Neural crest cell (in vitro differentiated cells): ENCODE data around the gene GJA3. TPM values are rescaled to one million over a fixed set of nuclear protein-coding genes. Genes with fewer than 3 reads are reported as not detected.

Experiments used
- DNase-seq: peaks from one replicate; pipeline ENCODE4 v3.0.0; 2021; ENCODE audit warnings: low read depth, mixed read lengths, low spot score
- H3K27ac Mint-ChIP-seq: one replicate; pipeline ENCODE4 v1.8.0; 2021; ENCODE audit warnings: mild to moderate bottlenecking, mixed read lengths; ENCODE audit not compliant: unreplicated experiment
- H3K27me3 Mint-ChIP-seq: 2 replicates; pipeline ENCODE4 v1.8.0; 2021; ENCODE audit warnings: low read depth, mild to moderate bottlenecking, mixed read lengths
- H3K36me3 Mint-ChIP-seq: 2 replicates; pipeline ENCODE4 v1.8.0; 2021; ENCODE audit warnings: low read depth, mild to moderate bottlenecking, mixed read lengths
- H3K4me1 Mint-ChIP-seq: 2 replicates; pipeline ENCODE4 v1.8.0; 2021; ENCODE audit warnings: mixed read lengths
- H3K4me3 Mint-ChIP-seq: one replicate; pipeline ENCODE4 v1.8.0; 2021; ENCODE audit warnings: mild to moderate bottlenecking, mixed read lengths
- H3K9me3 Mint-ChIP-seq: 2 replicates; pipeline ENCODE4 v1.8.0; 2021; ENCODE audit warnings: mixed read lengths
- total RNA-seq: library from RNA; stranded (reverse); gene quantifications from 2 replicates; pipeline ENCODE4 v1.2.1, GENCODE V29; 2021
- TF ChIP-seq, protein P1 (sequence below): fragments of 200-600 bp; sonication (generic); conservative IDR thresholded peaks from 2 replicates; pipeline ENCODE4 v1.5.0; 2021; ENCODE audit warnings: antibody characterized with exemption, mild to moderate bottlenecking

The GJA3 gene
- total RNA-seq, 1 donor from 2014 or later: not detected

DNA sequence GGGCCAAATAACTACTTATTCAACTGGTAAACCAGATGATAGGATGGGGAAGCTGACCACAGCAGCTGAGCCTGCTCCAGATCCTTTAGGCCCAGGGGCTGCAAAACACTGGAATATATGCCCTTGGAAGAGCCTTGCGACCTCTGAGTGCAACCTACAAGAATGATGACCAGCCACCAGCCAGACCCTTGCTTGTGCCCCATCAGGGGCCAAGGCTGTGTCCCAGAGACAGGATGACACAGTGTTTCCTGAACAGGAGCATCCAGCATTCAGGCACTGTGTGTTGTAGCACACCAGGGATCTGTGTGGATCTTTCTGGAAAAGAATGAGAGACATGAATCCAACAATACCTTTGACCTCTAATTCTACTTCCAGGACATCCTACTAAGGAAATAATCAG, 14.5 kb downstream of the GJA3 start:
- H3K27me3 Mint-ChIP-seq: peaks cover 10% of the 10 kb centered on the region
- H3K4me3 Mint-ChIP-seq: no peak overlapping the region
- no peak overlapping the region for H3K27ac Mint-ChIP-seq
- DNase-seq: no peak
- H3K4me1 Mint-ChIP-seq: peaks cover 10% of the 10 kb centered on the region
- no peaks in the 10 kb centered on the region for H3K9me3 Mint-ChIP-seq
- TF ChIP-seq, protein P1, sequence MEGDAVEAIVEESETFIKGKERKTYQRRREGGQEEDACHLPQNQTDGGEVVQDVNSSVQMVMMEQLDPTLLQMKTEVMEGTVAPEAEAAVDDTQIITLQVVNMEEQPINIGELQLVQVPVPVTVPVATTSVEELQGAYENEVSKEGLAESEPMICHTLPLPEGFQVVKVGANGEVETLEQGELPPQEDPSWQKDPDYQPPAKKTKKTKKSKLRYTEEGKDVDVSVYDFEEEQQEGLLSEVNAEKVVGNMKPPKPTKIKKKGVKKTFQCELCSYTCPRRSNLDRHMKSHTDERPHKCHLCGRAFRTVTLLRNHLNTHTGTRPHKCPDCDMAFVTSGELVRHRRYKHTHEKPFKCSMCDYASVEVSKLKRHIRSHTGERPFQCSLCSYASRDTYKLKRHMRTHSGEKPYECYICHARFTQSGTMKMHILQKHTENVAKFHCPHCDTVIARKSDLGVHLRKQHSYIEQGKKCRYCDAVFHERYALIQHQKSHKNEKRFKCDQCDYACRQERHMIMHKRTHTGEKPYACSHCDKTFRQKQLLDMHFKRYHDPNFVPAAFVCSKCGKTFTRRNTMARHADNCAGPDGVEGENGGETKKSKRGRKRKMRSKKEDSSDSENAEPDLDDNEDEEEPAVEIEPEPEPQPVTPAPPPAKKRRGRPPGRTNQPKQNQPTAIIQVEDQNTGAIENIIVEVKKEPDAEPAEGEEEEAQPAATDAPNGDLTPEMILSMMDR: no peak
- H3K36me3 Mint-ChIP-seq: no peaks in the 10 kb centered on the region

DNA sequence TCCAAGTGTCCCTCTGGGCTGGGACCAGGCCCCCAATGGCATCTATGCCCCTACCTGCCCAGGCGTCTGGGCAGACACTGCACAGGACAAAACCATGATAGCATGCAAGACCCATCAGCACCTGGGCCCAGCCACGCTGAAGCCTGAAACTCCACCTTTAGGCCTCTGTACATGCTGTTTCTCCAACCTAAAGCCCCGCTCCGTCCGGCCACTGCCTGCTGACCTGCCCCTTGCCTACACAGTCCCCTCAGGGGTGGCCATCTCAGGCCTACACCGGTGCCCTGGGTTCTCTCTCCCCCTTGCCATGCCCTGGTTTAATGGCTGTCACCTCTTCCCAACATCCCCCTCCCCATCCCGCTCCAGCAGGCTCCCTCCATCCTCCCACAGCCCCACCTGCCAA, 15.3 kb downstream of the GJA3 start:
- Mint-ChIP-seq H3K27ac (no peak overlapping the region), H3K36me3 (no peaks in the 10 kb centered on the region), H3K9me3 (no peaks in the 10 kb centered on the region), H3K4me1 (peaks cover 10% of the 10 kb centered on the region), H3K27me3 (peaks cover 10% of the 10 kb centered on the region), H3K4me3 (no peak overlapping the region)
- TF ChIP-seq, protein P1: no peak
- DNase-seq: no peak

DNA sequence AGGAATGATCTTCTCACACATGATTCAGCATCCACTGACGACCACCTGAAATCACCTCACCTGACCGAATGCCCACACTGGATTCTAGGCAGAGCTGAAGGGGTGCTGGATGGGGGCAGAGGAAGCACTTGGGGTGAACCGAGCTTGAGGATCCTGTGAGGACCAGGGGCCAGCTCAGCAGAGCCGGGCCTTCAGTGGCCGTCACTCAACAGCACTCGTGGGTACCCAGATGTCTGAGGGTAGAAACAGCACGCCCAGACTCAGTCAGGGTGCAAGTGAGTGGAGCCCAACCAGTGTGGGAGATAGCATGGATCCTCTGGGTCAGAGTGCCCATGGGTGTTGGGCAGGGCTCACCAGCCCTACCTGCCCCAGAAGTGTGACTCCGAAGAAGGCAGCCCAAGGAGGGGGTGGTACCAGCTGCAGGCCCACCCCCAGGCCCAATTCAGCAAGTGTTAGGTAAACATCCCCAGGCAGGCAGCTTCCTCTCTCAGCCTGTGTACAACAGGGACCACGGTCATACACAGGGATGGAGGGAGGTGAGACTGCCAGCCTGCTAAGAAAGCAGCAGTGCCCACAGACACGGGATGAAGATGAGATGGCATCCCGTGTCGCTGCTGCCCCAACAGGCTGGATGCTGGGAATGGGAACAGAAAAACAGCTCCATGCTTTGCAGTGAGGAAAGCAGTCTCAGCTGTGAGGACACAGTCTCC, 16.6 kb downstream of the GJA3 start:
- H3K4me1 Mint-ChIP-seq: no peaks in the 10 kb centered on the region
- DNase-seq: no peak
- H3K9me3 Mint-ChIP-seq: no peaks in the 10 kb centered on the region
- H3K4me3 Mint-ChIP-seq: no peak overlapping the region
- H3K27me3 Mint-ChIP-seq: peaks cover 4% of the 10 kb centered on the region
- H3K27ac Mint-ChIP-seq: no peak overlapping the region
- no peaks in the 10 kb centered on the region for H3K36me3 Mint-ChIP-seq
- TF ChIP-seq, protein P1: no peak

DNA sequence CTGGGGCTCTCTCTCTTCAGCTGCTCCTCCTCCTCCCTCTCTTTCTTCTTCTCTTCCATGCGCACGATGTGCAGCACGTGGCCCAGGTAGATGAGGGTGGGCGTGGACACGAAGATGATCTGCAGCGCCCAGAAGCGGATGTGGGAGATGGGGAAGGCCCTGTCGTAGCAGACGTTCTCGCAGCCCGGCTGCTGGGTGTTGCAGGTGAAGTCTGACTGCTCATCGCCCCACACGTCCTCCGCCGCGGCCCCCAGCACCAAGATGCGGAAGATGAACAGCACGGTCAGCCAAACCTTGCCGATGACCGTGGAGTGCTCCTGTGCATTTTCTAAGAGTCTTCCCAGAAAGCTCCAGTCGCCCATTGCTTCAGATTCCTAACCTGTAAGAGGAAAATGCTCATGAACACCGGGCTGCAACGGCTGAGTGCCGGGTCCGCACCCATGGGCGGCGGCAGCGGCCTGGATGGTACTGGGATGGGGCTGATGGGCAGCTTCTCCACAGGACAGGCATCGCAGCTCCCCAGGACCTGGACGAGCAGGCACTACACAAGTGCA, 17.8 kb downstream of the GJA3 start:
- H3K4me1 Mint-ChIP-seq: no peaks in the 10 kb centered on the region
- no peak overlapping the region for H3K27ac Mint-ChIP-seq

DNA sequence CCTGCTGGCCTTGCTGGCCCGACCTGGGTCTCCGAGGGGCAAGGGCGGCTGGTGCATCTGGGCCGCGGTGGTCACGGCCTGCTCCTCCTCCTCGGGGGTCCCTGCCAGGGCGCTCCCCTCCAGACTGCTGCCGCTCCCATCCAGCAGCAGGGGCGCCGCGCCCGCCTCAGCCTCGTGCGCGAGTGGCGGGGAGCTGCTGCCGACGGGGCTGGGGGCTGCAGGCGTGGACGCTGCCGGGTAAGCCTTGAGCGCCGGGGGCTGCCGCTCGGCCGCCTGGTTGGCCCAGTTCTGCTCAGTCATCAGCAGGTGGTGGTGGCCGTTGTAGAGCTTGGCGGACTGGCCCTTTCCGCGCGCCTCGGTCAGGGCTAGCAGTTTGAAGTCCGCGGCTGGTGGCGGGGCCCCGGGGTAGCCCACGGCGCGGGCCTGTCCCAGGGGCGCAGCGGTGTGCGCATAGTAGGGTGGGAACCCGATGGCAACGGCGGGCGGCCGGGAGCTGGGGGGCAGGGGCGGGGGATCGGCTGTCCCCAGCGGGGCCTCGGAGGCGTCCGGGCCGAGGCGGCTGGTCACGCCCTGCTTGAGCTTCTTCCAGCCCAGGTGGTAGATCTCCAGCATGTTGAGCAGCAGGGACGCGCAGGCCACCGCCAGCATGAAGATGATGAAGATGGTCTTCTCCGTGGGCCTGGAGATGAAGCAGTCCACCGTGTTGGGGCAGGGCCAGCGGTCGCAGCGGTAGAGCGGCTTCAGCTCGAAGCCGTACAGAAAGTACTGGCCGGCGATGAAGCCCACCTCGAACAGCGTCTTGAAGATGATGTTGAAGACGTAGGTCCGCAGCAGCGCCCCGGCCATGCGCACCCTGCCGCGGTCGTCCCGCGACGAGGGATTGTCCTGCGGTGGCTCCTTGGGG, 18.6 kb downstream of the GJA3 start:
- DNase-seq: no peak
- Mint-ChIP-seq H3K4me1 (no peaks in the 10 kb centered on the region), H3K9me3 (no peaks in the 10 kb centered on the region), H3K4me3 (no peak overlapping the region), H3K27me3 (peaks cover 13% of the 10 kb centered on the region), H3K27ac (no peak overlapping the region), H3K36me3 (no peaks in the 10 kb centered on the region)
- TF ChIP-seq, protein P1: no peak

More for the DNA sequence above, 17.8 kb downstream of the GJA3 start:
- TF ChIP-seq, protein P1: no peak
- no peaks in the 10 kb centered on the region for H3K36me3 Mint-ChIP-seq
- no peak for DNase-seq
- H3K9me3 Mint-ChIP-seq: no peaks in the 10 kb centered on the region
- H3K27me3 Mint-ChIP-seq: peaks cover 10% of the 10 kb centered on the region
- no peak overlapping the region for H3K4me3 Mint-ChIP-seq
